SK-N-SH treated with all-trans-retinoic acid at 6 μM for 48 hours (cell line): ENCODE measurements around the gene RBP5.
A peak's percentile ranks its signal among the peaks of the same experiment; 100 is the strongest.

Experiments used
- ATAC-seq: fragments of 200-7000 bp; cut with Tn5 transposase; 3 replicates; pipeline ENCODE4 v1.9.1; 2020; ENCODE audit warnings: mild to moderate bottlenecking, moderate library complexity
- ARNTL ChIP-seq: fragments of 450-650 bp; formaldehyde crosslinking; IDR thresholded peaks from 2 replicates; pipeline ENCODE4 v1.5.0; 2020; ENCODE audit warnings: low read depth, mild to moderate bottlenecking, moderate library complexity, borderline replicate concordance
- BACH2 ChIP-seq: fragments of 250-450 bp; sonication (Bioruptor Pico); IDR thresholded peaks from 2 replicates; pipeline ENCODE4 v1.9.0; 2021; ENCODE audit warnings: mild to moderate bottlenecking, borderline replicate concordance
- CREB5 ChIP-seq: fragments of 250-450 bp; sonication (Bioruptor Pico); IDR thresholded peaks from 2 replicates; pipeline ENCODE4 v1.5.1; 2020; ENCODE audit warnings: low read depth, mild to moderate bottlenecking, moderate library complexity
- CSDC2 ChIP-seq: fragments of 250-450 bp; sonication (Bioruptor Pico); IDR thresholded peaks from 2 replicates; pipeline ENCODE4 v1.5.0; 2020; ENCODE audit warnings: mild to moderate bottlenecking, moderate library complexity
- ESRRG ChIP-seq: fragments of 250-450 bp; sonication (Bioruptor Pico); IDR thresholded peaks from 2 replicates; pipeline ENCODE4 v1.6.1; 2021; ENCODE audit warnings: mild to moderate bottlenecking
- GLIS3 ChIP-seq: fragments of 250-450 bp; sonication (Bioruptor Pico); IDR thresholded peaks from 2 replicates; pipeline ENCODE4 v1.5.0; 2020; ENCODE audit warnings: mild to moderate bottlenecking, moderate library complexity
- ISL1 ChIP-seq: fragments of 250-450 bp; sonication (Bioruptor Pico); IDR thresholded peaks from 2 replicates; pipeline ENCODE4 v2.1.2; 2022; ENCODE audit warnings: mild to moderate bottlenecking, moderate library complexity
- POU6F1 ChIP-seq: fragments of 250-450 bp; sonication (Bioruptor Pico); IDR thresholded peaks from 2 replicates; pipeline ENCODE4 v1.8.0; 2021; ENCODE audit warnings: low read depth, mild to moderate bottlenecking, moderate library complexity, borderline replicate concordance
- PPARA ChIP-seq: fragments of 250-450 bp; sonication (Bioruptor Pico); IDR thresholded peaks from 2 replicates; pipeline ENCODE4 v1.5.0; 2020; ENCODE audit warnings: mild to moderate bottlenecking, borderline replicate concordance
- RARB ChIP-seq: fragments of 250-450 bp; sonication (Bioruptor Pico); IDR thresholded peaks from 2 replicates; pipeline ENCODE4 v1.8.0; 2021; ENCODE audit warnings: mild to moderate bottlenecking, moderate library complexity
- SNAI2 ChIP-seq: fragments of 250-450 bp; sonication (Bioruptor Pico); IDR thresholded peaks from 2 replicates; pipeline ENCODE4 v1.5.0; 2020; ENCODE audit warnings: mild to moderate bottlenecking, moderate library complexity
- TCF4 ChIP-seq: fragments of 250-450 bp; sonication (Bioruptor Pico); IDR thresholded peaks from 2 replicates; pipeline ENCODE4 v1.8.0; 2021; ENCODE audit warnings: mild to moderate bottlenecking, moderate library complexity, borderline replicate concordance
- TOX ChIP-seq: fragments of 250-450 bp; sonication (Bioruptor Pico); IDR thresholded peaks from 2 replicates; pipeline ENCODE4 v1.8.0; 2021; ENCODE audit warnings: mild to moderate bottlenecking, moderate library complexity, borderline replicate concordance
- ZC3H10 ChIP-seq: fragments of 250-450 bp; sonication (Bioruptor Pico); IDR thresholded peaks from 2 replicates; pipeline ENCODE4 v1.5.1; 2021; ENCODE audit warnings: mild to moderate bottlenecking, moderate library complexity
- ZFP3 ChIP-seq: fragments of 250-450 bp; sonication (Bioruptor Pico); IDR thresholded peaks from 2 replicates; pipeline ENCODE4 v1.5.0; 2020; ENCODE audit warnings: mild to moderate bottlenecking, moderate library complexity
- ZFP30 ChIP-seq: fragments of 450-650 bp; formaldehyde crosslinking; IDR thresholded peaks from 2 replicates; pipeline ENCODE4 v1.5.0; 2022; ENCODE audit warnings: mild to moderate bottlenecking, moderate library complexity
- ZNF565 ChIP-seq: fragments of 450-650 bp; formaldehyde crosslinking; conservative IDR thresholded peaks from 2 replicates; pipeline ENCODE4 v1.5.0; 2020; ENCODE audit warnings: low read depth, mild to moderate bottlenecking, moderate library complexity
- ZNF70 ChIP-seq: fragments of 450-650 bp; formaldehyde crosslinking; IDR thresholded peaks from 2 replicates; pipeline ENCODE4 v1.5.0; 2020; ENCODE audit warnings: mild to moderate bottlenecking, moderate library complexity
- ZNF8 ChIP-seq: fragments of 450-650 bp; formaldehyde crosslinking; IDR thresholded peaks from 2 replicates; pipeline ENCODE4 v1.5.0; 2020; ENCODE audit warnings: mild to moderate bottlenecking, moderate library complexity
- TF ChIP-seq, protein P1 (sequence below): fragments of 250-450 bp; sonication (Bioruptor Pico); IDR thresholded peaks from 2 replicates; pipeline ENCODE4 v1.5.0; 2020; ENCODE audit warnings: mild to moderate bottlenecking, moderate library complexity
- TF ChIP-seq, protein P2 (sequence below): fragments of 250-450 bp; sonication (Bioruptor Pico); IDR thresholded peaks from 2 replicates; pipeline ENCODE4 v1.5.1; 2021; ENCODE audit warnings: mild to moderate bottlenecking, moderate library complexity
- TF ChIP-seq, protein P3 (sequence below): fragments of 250-450 bp; sonication (Bioruptor Pico); IDR thresholded peaks from 2 replicates; pipeline ENCODE4 v1.8.0; 2020; ENCODE audit warnings: mild to moderate bottlenecking, moderate library complexity, borderline replicate concordance

The RBP5 gene

DNA sequence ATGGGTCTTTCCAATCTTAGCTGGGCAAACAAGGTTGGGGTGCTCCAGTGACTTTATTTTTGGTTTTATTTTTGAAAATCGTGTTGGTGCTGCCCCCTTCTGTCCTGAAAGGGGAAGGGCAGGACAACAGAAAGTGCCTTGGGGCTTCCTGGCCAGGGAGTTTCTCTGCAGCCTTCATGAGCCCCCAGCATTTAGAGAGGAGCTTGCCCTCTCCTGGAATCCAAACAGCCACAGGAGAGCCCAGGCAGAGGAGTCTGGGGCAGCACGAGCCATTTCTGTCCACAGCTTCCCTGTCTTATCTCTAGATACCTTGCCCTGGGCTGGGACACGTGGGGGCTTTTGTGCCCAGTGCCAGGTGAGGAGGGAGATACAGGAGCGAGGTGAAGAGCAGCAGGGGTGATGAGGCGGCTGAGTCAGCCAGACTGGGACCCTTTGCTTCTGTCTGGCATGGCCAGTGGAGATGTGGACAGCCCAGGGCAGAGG, 15.3 kb downstream of the RBP5 start:
- TF ChIP-seq RARB (CRISPR knock-in tag) (no peak), ESRRG (CRISPR knock-in tag) (no peak), GLIS3 (CRISPR knock-in tag) (no peak), ZFP30 (CRISPR knock-in tag) (no peak), CSDC2 (CRISPR knock-in tag) (no peak), TCF4 (no peak), CREB5 (CRISPR knock-in tag) (no peak), PPARA (no peak), ZNF8 (CRISPR knock-in tag) (no peak), BACH2 (CRISPR knock-in tag) (no peak), ZC3H10 (CRISPR knock-in tag) (no peak), SNAI2 (CRISPR knock-in tag) (no peak), ZNF70 (CRISPR knock-in tag) (no peak), POU6F1 (no peak), ZNF565 (CRISPR knock-in tag) (no peak), ZFP3 (CRISPR knock-in tag) (no peak)
- TF ChIP-seq, protein P1, sequence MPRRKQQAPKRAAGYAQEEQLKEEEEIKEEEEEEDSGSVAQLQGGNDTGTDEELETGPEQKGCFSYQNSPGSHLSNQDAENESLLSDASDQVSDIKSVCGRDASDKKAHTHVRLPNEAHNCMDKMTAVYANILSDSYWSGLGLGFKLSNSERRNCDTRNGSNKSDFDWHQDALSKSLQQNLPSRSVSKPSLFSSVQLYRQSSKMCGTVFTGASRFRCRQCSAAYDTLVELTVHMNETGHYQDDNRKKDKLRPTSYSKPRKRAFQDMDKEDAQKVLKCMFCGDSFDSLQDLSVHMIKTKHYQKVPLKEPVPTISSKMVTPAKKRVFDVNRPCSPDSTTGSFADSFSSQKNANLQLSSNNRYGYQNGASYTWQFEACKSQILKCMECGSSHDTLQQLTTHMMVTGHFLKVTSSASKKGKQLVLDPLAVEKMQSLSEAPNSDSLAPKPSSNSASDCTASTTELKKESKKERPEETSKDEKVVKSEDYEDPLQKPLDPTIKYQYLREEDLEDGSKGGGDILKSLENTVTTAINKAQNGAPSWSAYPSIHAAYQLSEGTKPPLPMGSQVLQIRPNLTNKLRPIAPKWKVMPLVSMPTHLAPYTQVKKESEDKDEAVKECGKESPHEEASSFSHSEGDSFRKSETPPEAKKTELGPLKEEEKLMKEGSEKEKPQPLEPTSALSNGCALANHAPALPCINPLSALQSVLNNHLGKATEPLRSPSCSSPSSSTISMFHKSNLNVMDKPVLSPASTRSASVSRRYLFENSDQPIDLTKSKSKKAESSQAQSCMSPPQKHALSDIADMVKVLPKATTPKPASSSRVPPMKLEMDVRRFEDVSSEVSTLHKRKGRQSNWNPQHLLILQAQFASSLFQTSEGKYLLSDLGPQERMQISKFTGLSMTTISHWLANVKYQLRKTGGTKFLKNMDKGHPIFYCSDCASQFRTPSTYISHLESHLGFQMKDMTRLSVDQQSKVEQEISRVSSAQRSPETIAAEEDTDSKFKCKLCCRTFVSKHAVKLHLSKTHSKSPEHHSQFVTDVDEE: no peak
- TF ChIP-seq, protein P2, sequence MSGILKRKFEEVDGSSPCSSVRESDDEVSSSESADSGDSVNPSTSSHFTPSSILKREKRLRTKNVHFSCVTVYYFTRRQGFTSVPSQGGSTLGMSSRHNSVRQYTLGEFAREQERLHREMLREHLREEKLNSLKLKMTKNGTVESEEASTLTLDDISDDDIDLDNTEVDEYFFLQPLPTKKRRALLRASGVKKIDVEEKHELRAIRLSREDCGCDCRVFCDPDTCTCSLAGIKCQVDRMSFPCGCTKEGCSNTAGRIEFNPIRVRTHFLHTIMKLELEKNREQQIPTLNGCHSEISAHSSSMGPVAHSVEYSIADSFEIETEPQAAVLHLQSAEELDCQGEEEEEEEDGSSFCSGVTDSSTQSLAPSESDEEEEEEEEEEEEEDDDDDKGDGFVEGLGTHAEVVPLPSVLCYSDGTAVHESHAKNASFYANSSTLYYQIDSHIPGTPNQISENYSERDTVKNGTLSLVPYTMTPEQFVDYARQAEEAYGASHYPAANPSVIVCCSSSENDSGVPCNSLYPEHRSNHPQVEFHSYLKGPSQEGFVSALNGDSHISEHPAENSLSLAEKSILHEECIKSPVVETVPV (CRISPR knock-in tag): no peak
- ATAC-seq: peak; percentile 35

- no peak for TF ChIP-seq TOX (CRISPR knock-in tag)
- TF ChIP-seq POU6F1: no peak
- TF ChIP-seq ARNTL: no peak
- TF ChIP-seq CSDC2 (CRISPR knock-in tag): no peak
- TF ChIP-seq ZNF565 (CRISPR knock-in tag): no peak
- TF ChIP-seq CREB5 (CRISPR knock-in tag): no peak
- TF ChIP-seq, protein P2 (CRISPR knock-in tag): no peak
- no peak for TF ChIP-seq ZC3H10 (CRISPR knock-in tag)
- no peak for TF ChIP-seq PPARA
- TF ChIP-seq ISL1 (CRISPR knock-in tag): no peak
- TF ChIP-seq ZFP30 (CRISPR knock-in tag): no peak
- TF ChIP-seq, protein P3, sequence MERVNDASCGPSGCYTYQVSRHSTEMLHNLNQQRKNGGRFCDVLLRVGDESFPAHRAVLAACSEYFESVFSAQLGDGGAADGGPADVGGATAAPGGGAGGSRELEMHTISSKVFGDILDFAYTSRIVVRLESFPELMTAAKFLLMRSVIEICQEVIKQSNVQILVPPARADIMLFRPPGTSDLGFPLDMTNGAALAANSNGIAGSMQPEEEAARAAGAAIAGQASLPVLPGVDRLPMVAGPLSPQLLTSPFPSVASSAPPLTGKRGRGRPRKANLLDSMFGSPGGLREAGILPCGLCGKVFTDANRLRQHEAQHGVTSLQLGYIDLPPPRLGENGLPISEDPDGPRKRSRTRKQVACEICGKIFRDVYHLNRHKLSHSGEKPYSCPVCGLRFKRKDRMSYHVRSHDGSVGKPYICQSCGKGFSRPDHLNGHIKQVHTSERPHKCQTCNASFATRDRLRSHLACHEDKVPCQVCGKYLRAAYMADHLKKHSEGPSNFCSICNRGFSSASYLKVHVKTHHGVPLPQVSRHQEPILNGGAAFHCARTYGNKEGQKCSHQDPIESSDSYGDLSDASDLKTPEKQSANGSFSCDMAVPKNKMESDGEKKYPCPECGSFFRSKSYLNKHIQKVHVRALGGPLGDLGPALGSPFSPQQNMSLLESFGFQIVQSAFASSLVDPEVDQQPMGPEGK: no peak
- no peak for TF ChIP-seq ZNF70 (CRISPR knock-in tag)
- no peak for TF ChIP-seq ZNF8 (CRISPR knock-in tag)
- TF ChIP-seq TCF4: no peak
- TF ChIP-seq GLIS3 (CRISPR knock-in tag): no peak
- no peak for ATAC-seq
Observed at GRCh38 chr12:7112041-7112440, 16.6 kb downstream of the RBP5 start.
